HG03103 (cell line): ENCODE results near the gene GRAMD1A.
"Not testable (repeated sequence)": the region's sequence is repeated elsewhere in the genome, so short reads cannot be mapped to it uniquely, and the experiment has no call there.

Experiments used
- ATAC-seq: cut with Tn5 transposase; IDR thresholded peaks from one replicate; pipeline ENCODE4 v1.9.1; 2021; ENCODE audit warnings: low read depth; ENCODE audit not compliant: unreplicated experiment

The GRAMD1A gene

DNA sequence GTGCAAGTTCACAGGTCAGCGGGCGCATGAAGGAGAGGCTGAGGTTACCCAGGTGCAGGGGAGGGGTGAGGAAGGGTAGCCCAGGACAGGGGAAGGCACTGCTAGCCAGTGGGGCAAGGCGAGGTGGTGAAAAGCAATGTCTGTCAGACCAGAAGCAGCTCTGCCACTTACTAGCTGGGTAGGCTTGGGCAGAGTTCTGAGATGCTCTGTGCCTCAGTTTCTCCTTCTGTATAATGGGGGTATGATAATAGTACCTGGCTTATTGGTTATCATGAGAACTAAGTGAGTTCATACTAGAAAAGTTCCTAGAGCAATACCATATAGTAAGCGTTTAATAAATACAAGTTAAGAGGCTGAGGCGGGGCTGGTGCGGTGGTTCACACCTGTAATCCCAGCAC, 15.8 kb downstream of the GRAMD1A start:
- ATAC-seq, result no peak

DNA sequence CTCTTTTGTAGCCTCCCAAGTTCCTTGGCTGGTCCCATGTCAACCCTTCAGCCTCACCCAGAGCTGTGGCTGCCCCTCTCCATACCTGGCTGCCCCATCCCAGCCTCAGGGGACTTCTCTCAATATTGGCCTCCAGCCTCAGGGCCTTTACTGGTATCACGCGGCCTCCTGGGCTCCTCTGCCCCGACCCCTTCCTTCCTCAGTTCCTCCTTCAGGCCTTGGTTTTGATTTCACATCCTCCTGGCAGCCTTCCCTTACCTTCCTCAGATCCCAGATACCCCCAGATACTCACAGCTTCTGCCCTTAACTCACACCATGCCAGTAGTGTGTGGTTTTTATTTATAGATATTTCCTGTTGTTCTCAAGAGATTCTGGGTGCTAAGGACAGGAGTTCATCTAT, 17.4 kb downstream of the GRAMD1A start:
- no peak for ATAC-seq

DNA sequence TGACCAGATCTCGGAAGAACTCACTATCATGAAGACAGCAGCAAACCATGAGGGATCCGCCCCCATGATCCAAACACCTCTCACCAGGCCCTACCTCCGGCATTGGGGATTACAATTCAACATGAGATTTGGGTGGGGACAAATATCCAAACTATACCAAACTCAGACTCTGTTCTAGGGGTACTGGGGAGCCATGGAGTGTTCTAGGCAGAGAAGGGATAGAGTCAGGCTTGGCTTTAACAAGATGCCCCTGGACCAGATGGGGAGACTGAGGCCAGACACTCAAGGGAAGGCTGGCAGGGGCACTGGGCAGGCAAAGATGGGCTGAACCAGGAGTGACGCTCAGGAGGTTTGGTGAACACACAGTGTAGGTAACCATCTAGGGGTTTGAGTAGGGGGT, 18.3 kb downstream of the GRAMD1A start:
- no peak for ATAC-seq

DNA sequence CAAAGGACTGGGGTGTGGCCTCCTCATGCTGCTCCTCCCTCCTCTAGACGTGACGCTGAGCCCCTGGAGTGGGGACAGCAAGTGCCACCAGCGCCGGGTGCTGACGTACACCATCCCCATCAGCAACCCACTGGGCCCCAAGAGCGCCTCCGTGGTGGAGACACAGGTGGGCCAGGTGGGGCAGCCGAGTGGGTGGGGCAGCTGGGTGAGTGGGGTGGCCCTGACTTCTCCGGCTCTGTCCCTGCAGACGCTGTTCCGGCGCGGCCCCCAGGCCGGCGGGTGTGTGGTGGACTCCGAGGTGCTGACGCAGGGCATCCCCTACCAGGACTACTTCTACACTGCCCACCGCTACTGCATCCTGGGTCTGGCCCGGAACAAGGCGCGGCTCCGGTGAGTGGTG, 19.0 kb downstream of the GRAMD1A start:
- no peak for ATAC-seq

DNA sequence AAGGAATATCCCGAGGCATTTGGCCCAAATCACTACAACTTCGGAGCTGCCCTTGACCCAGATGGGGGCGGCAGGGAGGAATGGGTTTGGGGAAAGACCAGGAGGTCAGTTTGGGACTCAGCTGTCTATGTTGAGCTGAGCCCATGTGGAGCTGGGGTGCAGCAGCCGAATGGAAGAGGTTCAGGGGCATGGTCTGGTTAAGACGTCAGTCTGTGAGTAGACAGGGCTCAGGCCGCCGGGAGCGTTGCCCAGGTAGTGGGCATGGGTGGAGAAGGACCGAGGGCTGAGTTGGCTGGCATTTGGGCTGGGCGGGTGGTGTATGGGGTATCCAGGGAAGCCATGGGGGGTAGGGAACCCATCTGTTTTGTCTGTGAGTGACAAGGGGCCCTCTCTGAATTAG, 20.9 kb downstream of the GRAMD1A start:
- ATAC-seq, result no peak

DNA sequence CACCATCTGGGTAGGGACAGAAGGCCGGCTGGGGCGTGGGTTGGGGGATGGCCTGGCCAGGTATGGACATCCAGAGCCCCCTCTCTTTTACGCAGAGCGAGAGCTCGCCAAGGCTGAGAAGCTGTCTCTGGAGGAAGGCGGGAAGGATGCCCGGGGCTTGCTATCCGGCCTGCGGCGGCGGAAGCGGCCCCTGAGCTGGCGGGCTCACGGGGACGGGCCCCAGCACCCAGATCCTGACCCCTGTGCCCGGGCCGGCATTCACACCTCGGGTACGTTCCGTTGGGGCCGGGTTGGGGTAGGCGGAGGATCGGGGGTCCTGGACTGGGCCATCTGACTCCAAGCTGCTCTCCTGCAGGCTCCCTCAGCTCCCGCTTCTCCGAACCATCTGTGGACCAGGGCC, 21.5 kb downstream of the GRAMD1A start:
- ATAC-seq, result no peak

DNA sequence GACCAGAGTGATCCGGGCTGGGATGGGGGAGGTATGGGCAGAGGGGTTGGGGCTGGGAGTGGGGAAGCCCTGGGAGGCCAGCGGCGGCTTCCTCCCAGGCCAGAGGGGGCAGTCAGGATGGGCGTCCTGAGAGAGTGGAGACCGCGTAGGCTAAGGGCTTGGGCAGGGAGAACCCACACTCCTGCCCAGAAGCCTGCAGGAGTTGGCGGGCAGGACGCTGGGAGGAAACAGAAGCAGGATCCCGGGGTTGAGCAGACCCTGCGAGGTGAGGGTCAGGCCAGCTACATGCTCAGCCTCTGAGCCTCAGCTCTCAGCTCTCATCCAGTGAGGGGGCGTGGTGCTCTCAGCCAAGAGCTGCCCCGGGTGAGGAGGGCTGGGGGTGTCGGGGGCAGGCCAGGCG, 22.3 kb downstream of the GRAMD1A start:
- ATAC-seq, result no peak

DNA sequence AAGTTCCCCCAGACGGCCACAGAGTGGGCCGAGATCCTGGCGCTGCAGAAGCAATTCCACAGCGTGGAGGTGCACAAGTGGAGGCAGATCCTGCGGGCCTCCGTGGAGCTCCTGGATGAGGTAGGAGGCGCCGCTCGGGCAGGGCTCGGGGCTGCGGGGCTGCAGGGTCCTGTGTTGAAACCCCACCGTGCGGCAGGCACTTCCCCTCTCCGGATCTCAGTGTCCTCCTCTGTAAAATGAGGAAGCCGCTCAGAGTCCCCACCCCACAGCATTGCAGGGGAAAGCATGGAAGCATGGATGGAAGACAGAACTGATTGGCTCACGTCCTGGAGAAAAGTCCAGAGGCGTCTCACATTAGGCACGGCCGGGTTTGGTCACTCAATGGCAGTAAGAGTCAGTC, 23.3 kb downstream of the GRAMD1A start:
- ATAC-seq, result no peak

DNA sequence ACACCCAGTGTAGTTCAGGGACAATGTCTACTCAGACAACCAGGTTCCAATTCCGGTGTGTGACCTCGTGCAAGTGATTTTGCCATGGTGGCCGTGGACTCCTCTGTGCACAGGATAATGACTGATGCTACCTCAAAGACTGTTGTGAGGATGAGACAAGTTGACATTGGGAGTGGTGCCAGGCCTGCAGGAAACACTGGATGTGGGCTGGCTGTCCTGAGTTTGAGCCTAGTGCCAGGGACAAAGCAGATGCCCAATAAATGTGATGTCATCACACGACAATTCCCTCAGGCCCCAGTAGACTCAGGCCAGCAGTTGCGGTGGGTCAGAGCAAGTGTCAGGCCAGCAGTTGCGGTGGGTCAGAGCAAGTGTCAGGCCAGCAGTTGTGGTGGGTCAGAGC, 24.0 kb downstream of the GRAMD1A start:
- ATAC-seq, result no peak

DNA sequence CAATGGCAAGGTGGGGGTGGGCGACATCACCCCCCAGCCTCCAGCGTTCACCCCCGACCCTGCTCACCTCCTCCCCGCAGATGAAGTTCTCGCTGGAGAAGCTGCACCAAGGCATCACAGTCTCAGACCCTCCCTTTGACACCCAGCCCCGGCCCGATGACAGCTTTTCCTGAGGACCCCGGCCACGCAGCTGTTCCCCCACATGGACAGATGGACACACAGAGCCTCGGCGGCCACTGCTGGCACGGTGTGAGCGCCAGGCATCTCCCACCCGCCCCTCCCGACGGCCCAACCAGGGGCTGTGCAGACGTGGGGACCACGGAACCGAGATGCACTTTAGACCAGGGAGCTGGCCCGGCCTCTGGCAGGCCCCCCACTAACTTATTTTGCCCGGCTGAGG, 25.8 kb downstream of the GRAMD1A start:
- no peak for ATAC-seq

DNA sequence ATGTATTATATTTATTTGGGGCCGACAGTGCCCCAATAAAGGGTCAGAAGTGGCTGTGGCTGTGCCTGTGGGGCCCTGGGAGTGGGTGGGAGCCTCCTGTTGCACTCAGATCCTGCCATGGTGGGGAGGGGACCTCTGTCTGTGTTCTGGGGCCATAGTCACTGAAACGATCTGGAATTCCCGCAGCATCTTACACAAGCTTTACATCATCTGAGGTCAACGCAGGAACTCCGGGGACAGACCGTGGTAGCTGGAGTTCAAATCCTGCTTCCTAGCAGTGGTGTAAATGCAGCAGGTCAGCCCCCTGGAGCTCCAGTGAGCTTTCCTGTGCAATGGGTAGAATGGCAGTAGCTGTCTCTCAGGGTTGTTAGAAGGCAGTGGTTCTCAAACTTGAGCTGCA, 26.3 kb downstream of the GRAMD1A start:
- ATAC-seq, result no peak

DNA sequence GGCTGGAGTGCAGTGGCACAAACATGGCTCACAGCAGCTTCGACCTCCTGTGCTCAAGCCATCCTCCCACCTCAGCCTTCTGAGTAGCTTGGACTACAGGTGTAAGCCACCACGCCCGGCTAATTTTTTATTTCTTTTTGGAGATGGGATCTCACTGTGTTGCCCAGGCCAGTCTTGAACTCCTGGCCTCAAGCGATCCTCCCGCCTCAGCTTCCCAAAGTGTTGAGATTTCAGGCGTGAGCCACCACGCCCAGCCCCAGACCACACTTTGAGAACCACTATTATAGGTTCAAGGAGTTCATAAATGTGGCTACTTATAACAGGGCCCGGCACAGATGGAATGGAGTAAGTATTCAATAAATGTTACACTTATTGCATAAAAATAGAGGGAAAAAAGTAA, 26.9 kb downstream of the GRAMD1A start:
- ATAC-seq, result no peak

DNA sequence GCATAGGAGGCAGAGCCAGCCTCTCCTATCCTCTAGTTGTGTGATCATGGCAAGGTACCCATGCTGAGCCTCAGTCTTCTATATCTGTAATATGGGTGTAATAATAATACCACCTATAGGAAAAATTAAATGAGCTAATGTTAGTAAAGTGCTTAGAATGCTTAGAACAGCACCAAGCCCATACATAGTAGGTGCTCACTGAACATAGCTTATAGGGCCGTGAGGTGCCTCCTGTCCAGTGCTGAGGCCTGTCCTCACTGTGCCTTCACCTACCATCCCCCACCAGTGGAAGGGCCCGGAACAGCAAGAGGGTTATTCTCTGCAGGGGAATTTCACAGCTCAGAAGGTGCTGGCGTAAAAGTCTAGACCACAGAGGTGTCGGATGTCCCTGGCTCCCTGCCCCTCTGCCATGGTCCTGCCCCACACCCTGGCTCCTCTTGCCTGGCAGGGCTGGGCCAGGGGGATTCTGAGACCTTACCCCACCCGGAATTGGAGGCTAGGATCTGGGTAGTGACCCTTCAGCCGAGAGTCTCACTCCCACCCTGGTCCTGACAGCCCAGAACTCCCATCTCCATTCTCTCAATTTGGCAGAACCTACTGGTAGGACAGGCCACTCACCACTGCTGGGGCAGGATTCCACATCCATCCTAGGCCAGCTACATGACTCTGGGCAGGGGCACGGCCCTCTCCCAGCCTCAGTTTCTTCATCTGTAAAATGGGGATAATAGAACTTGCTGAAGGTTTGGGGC, 27.9 kb downstream of the GRAMD1A start:
- ATAC-seq, result no peak

DNA sequence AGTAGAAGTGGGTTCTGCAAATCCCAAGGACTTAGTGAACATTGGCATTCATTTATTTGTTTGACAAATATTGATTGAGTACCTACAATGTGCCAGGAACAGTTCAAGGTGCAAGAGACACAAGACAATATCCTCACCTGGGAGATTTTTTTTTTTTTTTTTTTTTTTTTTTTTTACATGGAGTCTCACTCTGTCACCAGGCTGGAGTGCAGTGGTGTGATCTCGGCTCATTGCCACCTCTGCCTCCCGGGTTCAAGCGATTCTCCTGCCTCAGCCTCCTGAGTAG, 28.4 kb downstream of the GRAMD1A start:
- not testable (repeated sequence) for ATAC-seq

DNA sequence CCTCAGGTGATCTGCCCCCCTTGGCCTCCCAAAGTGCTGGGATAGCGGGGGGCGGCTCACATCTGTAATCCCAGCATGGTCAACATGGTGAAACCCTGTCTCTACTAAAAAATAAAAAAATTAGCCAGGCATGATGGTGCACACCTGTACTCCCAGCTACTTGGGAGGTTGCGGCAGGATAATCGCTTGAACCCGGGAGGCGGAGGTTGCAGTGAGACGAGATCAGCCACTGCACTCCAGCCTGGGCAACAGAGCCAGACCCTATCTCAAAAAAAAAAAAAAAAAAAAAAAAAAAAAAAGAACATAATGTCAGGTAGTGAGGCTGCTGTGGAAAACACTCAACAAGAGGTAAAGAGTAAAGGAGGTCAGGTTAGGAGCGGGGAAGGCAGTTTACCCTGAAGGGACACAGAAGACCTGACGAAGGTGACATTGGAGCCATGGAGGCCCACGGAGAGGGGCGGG, 29.2 kb downstream of the GRAMD1A start:
- ATAC-seq, result not testable (repeated sequence)

DNA sequence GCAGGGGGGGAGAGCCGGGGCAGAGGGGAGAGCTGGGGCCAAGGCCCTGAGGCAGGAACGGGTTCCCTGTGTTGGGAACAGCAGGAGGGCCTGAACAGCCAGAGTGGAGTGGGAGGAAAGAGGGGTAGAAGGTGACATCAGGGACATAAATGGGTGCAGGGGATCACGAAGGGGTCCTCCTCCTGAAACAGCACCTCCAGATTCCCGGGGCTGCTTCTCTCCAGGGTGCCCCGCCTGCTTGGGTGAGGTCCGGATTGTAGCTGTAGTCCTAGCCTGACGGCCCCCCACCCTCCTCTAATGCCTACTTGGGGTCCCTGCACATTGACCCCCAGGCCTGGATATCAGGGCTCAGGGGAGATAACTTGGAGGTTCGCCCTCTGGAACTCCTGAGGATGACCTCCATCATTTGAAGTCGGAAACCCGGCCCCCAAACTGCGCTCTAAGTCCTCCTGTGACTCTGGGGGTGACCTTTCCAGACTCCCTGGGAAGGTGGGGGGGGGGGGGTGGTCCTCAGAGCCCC, 29.7 kb downstream of the GRAMD1A start:
- no peak for ATAC-seq

DNA sequence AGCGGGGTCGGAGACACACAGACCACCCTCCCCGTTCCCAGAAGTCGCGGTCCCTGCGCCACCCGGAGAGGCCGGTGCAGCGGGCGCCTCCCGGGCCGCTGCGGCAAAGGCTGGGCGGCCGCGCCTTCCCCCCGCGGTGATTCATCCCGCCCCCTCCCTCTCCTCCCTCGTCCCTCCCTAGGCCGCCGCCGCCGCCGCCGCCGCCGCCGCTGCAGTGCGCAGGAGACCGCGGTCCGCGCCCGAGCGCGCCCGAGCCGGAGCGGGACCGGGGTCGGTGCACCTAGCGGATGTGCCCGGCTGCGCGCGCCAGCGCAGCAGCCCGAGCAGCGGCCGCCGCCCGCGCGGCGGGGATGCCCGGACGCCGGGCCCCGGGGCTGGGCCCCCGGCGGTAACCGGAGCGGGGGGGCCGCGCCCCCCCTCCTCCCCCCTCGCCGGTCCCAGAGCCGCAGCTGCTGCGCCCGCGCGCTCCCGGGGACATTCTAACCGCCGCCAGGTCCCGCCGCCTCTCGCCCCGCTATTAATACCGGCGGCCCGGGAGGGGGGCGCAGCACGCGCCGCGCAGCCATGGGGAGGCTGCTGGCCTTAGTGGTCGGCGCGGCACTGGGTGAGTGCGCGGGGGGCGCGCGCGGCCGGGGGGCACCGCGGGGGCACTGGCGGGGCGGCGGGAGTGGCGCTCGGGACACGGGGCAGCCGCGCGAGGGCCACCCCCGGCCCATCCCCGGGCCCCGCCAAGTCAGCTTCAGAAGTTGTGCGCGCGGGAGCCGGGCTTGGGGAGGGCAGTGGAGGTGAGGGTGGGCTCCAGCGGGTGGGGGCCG, 30.3 kb downstream of the GRAMD1A start, which contains the start of gene SCN1B:
Gene SCN1B, plus strand, starts transcription at position 214 of the 815 bp plus-strand sequence. Its CDS starts 351 bp downstream, at position 565.
- ATAC-seq, result no peak

DNA sequence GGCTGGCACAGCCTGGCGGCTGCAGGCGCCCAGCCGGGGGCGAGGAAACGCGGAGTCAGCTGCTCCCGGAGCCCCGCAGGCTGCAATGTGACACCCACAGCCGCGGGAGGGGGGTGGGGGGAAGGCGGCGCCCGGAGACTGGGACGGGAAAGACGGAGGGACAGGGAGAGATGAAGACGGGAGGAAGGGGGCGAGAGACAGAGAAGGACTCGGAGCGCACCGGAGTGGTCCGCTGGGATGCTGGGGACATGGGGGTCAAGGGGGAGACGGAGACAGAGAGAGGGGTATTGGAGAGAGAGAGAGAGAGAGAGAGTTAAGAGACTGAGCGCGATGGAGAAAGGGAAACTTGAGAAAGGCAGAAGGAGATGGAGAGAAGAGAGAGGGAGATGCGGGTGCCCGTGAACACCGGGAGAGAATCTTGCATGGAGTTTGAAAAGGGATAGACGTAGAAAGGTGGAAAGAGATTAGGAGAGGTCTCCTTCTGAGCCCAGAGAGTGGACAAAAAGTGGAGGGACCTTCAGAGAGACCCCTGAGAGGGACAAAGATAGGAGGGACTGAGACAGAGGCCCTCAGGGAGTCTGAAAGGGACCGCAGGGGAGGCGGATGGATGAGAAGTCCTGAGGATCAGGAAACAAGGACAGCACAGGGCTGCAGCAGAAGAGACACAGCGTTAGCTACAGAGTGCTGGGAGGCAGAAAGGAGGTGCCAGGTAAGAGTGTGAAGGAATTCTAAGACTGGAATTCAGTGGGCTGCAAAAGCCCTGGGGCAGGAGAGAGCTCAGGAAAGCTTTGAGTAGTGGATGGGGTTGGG, 31.2 kb downstream of the GRAMD1A start:
- no peak for ATAC-seq

DNA sequence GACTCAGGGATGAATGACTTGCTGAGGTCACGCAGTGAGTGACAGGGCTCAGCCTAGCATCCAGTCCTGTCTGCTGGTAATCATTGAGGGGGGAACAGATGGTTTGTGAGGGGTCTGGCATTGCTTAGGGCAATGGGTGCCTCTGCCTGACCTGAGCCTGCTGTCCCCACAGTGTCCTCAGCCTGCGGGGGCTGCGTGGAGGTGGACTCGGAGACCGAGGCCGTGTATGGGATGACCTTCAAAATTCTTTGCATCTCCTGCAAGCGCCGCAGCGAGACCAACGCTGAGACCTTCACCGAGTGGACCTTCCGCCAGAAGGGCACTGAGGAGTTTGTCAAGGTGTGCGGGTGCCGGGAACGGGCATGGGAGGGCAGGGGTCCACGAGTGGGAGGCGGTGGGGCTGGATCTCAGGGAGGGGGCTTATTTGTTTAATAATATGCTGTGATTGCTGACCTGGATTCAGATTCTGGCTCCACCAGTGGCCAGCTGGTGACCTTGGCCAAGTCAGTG, 32.3 kb downstream of the GRAMD1A start:
- ATAC-seq, result no peak

DNA sequence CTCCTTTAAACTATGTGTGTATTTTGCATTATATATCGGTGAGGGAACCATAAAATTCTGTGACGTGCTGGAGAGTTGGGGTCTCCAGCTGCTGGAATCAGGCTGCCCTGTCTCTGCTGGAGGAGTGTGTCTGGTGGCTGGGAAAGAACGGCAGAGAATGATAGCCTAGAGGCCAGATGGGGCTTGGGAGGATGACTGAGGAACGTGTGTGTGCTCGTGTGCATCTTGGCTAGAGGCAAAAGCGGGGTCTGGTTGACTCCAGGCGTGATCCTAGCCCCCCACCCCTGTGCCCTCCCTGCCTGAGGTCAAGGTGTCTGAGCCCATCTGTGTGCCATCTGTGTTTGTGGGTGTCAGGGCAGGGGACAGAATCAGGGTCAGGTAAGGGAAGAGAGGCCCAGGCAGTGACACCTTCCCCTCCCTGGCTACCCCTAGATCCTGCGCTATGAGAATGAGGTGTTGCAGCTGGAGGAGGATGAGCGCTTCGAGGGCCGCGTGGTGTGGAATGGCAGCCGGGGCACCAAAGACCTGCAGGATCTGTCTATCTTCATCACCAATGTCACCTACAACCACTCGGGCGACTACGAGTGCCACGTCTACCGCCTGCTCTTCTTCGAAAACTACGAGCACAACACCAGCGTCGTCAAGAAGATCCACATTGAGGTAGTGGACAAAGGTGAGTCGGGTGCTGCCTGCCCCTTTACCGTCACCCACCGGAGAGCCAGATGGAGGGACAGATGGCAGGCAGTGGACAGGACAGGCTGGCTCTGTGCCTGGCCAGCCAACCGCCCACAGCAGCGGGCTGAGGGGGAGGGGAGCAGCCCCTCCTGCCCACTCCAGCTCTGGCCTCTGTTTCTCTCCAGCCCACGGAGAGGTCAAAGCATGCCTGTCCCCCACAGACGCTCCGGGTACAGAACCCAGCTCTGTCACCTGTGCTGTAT, 33.2 kb downstream of the GRAMD1A start:
- no peak for ATAC-seq
